Jurkat, Clone E6-1 (cell line): ENCODE data around the gene CCDC8.
"Not testable (repeated sequence)": the region's sequence is repeated elsewhere in the genome, so short reads cannot be mapped to it uniquely, and the experiment has no call there.

Experiments
- DNase-seq: peaks from one replicate; pipeline ENCODE4 v3.0.0-alpha.2; 2011; ENCODE audit warnings: low read depth, low spot score
- H3K4me3 ChIP-seq: 2 replicates; pipeline ENCODE4 v1.5.1; 2011; ENCODE audit warnings: mild to moderate bottlenecking, low read length, control low read depth, moderate library complexity

Gene CCDC8

DNA sequence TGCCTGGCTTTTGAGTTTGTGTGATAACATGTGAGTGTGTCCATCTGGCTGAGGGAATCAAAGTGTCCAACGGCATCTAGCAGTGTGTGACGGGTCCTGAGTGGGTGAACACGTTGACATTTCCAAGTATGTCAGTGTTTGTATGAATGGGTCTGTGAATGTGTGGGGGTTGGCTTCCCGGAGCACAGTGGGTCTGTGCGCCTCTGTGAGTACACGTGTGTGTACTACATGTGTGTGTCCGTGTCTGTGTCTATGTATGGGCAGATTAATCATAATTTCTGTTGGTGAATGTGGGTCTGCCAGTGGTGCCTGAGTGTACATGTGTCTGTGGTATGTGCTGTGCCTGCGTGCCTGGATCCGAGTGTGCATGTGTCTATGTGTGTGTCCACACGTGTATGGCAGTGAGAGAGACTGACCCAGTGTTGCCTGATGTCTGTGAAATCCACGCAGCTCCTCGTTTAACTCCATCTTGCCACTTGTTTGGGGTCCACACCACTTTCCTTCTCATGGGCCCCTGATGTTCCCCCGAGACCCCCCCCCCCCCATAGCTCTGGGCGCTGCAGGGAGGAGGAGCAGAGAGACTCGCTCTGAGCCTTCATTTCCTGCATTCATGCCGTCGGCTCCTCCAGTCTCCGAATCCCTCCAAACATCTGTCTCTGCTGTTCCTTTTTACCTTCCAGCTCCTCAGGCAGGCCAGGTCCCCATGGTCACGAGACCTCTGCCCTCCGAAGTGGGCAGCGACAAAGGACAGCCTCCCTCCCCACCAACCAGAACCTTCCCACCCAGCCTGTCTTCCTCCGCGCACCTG, 5.3 kb downstream of the CCDC8 start:
- no peak for DNase-seq
- H3K4me3 ChIP-seq: no peak overlapping the region

DNA sequence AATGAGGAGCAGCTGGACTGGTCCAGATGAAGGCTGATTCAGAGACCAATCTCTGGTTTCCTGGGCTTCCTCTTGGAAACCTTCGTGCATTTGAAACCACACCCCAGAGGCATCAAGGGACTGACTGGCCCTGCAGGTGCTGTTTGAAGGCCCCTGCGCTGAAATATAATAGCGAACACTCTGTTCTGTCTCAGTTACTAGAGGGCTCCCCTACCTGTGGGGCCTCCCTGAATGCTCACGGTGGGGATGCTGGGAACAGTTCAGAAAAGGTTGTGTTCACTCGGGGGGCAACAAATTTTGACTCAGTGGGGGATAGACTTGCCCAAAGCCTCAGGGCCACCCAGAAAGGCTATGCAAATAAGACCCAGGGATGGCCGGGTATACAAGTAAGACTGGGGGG, 6.4 kb downstream of the CCDC8 start:
- no peak overlapping the region for H3K4me3 ChIP-seq
- no peak for DNase-seq

DNA sequence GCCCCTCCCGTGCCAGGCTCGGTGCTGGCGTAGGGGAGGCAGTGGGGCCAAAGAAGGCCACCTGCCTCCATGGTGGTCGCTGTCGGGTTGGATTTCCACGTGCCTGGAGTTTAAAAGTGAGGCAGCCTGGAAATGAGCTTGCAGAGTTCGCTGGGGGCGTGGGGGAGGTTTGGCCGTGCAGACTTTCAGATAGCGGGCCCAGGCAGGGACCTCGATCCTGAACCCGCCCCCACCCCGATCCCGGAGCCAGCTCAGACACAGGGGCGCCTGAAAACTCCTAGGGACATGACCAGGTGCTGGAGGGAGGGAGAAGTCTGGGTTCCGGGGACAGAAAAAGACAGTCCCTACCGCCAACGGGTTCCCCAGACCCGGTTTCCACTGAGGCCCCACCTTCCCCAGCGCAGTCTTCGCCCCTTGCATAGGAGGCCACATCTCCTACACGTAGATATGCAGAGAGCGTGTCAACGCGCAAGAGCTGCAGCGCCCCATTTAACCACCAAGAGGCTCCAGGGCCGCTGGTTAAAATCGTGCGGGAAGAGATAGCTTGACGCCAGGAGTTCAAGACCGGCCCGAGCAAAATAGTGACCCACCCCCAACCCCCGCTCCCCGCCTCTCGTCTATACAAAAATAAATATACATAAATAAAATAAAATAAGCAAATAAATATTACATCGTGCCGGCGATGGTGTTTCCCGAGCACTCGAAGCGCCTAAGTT, 8.5 kb downstream of the CCDC8 start:
- no peak for DNase-seq
- no peak overlapping the region for H3K4me3 ChIP-seq

DNA sequence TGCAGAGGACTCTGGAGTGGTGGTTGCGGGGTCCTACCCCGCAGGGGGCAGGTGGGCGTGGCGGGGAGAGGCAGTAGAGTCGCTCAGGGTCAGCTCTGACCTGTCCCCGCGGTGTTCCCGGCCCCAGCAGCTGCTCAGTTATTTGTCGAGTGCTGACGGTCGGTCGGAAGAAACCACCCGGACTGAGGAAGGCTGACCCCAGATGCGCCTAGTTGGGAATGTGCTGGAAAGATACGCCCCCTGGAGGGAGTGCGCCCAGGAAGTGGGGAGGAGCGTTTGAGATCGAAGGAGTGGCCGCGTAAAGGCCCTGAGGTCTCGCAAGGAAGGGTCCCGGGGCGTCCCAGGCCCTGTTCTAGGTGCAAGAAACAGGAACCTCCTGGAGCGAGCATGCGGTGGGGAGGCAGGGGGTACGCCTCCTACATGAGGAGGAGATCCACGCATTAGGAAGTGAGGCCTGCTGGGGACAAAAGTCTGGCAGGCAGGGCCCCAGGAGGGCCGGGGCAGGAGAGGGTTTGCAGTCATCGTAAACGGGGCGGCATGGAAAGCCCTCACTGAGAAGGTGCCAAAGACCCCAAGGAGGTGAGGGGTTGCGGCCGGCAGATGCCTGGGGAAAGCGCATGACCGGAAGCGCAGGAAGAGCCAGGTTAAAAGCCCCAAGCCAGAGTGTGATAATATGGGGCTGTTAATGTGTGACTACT, 9.2 kb downstream of the CCDC8 start:
- DNase-seq: no peak
- no peak overlapping the region for H3K4me3 ChIP-seq

DNA sequence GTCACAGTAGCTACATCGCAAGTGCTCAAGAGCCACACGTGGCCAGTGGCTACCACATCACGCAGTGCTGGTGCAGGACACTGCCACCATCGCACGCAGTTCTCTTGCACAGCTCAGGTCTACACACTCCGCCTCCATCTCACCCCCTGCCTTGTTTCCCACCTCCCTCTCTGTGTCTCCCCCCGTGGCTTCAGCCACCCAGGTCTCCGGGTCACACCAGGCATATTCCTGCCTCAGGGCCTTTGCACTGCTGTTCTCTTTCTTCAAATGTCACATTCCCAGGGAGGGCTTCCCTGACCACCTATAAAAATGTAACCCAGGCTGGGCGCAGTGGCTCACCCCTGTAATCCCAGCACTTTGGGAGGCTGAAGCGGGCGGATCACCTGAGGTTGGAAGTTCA, 10.6 kb downstream of the CCDC8 start:
- no peak overlapping the region for H3K4me3 ChIP-seq
- DNase-seq: no peak

DNA sequence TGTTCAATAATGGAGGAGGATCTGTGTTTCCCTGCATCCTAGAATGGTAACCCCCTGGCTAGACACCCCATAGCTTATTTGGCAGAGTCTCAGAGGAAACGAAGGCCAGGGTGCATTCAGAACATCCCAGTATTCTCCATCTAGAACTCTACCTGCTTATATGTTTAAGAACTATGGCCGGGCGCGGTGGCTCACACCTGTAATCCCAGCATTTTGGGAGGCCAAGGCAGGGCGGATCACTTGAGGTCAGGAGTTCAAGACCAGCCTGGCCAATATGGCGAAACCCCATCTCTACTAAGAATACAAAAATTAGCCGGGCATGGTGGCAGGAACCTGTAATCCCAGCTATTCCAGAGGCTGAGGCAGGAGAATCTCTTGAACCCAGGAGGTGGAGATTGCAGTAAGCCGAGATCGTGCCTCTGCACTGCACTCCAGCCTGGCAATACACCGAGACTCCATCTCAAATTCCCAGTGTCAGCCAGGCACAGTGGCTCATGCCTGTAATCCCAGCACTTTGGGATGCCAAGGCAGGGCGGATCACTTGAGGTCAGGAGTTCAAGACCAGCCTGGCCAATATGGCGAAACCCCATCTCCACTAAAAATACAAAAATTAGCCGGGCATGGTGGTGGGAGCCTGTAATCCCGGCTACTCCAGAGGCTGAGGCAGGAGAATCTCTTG, 15.4 kb downstream of the CCDC8 start:
- DNase-seq, H3K4me3 ChIP-seq: not testable (repeated sequence)

DNA sequence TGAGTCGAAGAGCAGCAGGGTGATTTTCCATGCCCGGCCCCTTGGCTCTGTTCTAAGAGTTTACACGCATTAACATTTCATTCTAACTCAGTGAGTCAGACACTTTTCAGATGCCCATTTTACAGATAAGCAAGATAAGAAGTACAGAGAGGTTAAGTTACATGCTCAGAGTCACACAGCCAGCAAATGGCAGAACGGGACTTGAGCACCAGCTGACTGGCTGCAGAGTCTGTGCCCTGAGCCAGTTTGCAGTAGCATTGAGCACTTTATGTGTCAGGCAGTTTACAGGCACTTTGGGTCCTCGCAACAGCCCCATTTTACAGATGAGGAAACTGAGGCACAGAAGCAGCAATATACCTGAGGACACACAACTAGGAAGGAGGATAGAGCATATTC, 19.0 kb downstream of the CCDC8 start:
- no peak for DNase-seq
- no peak overlapping the region for H3K4me3 ChIP-seq

DNA sequence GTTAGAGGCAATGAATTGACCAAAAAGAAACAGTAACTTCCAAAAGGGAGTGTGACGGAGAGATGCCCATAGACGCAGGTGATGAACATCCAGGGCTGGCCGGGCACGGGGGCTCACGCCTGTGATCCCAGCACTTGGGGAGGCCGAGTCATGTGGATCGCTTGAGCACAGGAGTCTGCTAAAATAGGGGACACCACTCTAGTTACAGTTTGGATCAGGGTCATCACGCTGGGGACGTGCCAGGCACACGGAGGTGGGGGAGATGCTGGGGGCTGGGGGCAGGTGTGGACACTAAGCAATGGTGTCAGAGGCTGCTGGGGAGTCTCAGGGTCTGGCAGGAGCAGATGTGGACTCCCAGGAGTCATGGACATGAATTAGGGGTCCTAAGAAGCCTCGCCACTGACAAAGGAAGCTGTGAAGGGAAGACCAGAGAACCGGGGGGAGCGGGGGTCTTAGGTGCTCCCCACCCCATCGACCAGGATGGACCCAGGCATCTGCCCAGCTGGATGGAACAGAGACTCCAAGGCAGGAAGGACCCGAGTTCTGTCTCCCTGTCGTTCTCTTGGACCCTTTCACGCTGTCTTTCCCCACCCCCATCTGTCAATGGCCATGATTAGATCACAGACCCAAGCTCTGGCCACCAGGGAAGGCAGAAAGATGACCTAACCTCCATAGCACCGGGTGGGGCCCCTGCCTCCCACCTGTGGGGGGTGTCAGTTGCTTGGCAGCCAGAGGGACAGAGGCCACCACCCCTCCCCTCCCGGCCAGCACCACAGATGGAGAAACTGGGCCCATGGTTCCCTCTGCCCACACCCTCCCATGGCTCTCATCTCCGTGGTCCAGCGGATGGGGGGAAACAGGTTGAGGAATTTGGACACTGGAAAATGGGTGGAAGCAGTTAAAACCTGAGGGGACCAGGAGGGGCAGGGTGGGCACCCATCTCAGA, 19.6 kb downstream of the CCDC8 start:
- no peak overlapping the region for H3K4me3 ChIP-seq
- no peak for DNase-seq

DNA sequence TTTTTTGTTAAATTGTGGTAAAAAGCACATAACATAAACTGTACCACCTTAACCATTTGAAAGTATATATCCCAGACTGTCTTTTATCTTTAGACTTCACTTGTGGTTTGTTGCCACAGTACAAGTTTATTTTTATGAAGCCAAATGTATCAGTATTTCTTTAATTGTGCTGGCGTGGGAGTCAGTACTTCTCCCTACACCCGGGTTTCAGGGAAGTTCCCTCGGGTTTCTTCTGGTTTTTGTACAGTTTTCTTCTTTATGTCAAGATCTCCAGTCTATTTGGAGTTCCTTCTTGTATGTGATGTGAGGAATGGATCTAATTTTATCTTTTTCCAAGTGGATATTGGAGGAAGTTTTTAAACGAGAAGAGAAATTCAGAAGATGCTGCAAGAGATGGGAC, 20.5 kb downstream of the CCDC8 start:
- no peak for DNase-seq

DNA sequence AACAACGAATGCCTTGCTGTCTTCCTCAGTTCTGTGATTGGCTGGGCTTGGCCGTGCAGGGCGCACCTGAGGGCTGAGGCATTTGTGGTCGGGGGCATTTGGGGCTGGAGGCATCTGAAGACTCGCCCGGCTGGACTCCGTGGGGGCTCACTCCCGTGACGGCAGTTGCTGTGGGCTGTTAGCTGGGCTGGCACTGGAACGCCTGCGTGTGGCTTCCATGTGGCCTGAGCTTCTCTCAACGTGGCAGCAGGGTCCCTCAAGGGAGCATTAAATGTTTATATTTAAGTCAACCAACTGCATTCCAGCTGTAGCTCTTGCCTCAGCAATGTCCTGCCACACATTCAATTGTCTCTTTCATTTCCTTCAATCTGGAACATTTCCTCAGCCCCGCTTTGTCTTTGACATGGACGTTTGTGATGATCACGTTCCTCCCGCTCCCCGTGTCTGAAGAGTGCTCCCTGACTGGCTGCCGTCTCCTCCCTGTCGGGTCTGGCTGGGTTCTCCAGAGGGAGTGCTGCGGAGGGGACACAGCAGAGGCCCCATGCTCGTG, 21.0 kb downstream of the CCDC8 start:
- DNase-seq: no peak

More for the DNA sequence above, 20.5 kb downstream of the CCDC8 start:
- no peak overlapping the region for H3K4me3 ChIP-seq

DNA sequence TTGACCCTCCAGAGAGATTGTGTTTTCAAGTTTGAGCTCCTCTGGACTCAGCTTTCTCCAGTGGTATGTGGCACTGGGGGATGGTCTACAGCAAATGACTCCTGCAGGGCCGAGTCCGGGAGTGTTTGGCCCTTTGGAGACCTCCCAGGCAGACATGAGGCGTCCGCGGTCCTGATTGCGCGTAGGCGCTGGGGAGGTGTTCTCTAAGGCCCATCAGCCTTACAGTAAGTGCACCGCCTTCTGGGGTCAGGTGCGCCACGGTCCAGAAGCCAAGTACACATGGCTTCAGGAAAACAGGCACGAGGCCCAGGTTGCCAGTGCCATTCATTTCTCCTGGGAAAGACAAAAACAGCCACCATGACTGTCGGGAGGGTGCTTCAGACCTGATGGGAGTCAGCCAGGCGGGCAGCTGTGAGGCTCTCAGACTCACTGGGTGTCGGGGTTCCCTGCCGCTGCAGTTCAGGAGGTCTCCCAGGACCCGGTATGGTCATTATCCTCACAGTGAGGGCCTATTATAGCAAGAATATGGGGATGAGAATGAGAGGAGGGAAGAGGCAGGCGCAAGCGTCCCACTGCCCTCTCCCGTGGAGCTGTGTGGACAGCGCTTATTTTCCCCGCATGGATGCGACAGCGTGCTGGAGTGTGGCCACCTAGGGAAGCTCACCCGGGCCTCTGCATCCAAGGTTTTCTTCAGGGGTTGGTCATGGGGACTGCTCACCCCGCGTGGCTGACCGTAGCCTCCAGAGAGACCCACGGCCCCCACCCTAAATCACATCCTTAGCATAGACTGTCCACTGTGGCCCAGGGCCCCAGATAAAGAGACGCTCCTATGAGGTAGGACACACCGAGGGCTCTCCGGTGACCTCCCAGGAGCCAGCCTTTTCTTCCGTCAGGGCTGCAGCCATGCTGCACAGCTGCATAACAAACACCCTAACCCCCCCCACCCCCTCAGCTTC, 21.8 kb downstream of the CCDC8 start:
- H3K4me3 ChIP-seq: no peak overlapping the region

More for the DNA sequence above, 21.0 kb downstream of the CCDC8 start:
- no peak overlapping the region for H3K4me3 ChIP-seq

DNA sequence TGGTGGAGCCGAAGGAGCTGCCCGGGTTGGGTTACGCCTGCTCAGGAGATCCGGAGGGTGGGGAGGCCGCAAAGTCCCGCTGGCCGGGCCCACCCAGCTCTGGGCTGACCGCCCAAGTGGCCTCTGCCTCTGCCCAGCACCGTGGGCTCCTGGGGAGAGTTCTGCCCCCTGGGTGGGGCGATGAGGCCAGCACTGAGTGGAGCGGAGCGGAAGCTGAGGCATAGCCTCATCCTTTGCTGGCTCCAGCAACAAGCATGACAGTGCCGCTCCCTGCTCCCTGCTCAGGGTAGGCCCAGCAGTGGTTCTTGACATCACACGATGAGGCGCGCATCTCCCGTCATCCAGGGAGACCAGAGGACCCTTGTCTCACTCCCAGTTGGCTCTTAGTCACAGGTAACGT, 22.5 kb downstream of the CCDC8 start:
- no peak for DNase-seq

More for the DNA sequence above, 21.8 kb downstream of the CCDC8 start:
- DNase-seq: no peak

DNA sequence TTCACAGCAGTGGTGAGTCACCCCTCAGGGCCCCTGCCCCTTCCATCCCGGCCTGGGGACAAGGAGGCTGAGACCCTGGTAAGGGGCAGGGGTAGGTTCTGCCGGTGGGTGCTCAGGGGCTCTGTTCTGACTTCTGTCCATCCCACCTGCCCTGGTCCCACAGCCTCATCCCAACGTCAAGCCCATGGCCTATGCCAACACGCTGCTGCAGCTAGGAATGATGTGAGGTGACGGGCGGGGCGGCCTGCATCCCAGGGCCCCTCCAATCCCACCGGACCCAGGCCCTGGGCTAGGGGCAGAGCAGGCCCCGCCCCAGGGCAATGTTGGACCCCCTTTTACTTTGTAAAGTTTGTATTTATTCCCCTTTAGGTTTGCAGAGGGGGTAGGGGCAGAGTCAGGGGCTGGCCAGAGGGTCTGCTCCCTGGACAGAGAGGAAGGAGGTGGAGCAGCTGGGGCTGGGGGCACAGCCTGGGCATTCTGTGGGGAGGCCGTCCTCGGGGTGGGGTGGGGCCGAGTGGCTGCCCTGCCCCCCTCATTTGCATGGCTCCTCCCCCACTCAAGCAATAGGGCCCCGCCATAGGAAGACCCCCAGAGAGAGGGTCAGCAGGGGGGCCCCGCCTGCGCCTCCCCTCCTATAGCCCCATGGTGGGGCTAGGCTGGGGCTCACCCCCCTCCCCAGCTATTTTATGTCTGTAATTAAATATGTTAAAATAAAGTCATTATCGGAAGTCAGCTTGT, 23.1 kb downstream of the CCDC8 start:
- no peak for DNase-seq
- no peak overlapping the region for H3K4me3 ChIP-seq

More for the DNA sequence above, 22.5 kb downstream of the CCDC8 start:
- H3K4me3 ChIP-seq: no peak overlapping the region

DNA sequence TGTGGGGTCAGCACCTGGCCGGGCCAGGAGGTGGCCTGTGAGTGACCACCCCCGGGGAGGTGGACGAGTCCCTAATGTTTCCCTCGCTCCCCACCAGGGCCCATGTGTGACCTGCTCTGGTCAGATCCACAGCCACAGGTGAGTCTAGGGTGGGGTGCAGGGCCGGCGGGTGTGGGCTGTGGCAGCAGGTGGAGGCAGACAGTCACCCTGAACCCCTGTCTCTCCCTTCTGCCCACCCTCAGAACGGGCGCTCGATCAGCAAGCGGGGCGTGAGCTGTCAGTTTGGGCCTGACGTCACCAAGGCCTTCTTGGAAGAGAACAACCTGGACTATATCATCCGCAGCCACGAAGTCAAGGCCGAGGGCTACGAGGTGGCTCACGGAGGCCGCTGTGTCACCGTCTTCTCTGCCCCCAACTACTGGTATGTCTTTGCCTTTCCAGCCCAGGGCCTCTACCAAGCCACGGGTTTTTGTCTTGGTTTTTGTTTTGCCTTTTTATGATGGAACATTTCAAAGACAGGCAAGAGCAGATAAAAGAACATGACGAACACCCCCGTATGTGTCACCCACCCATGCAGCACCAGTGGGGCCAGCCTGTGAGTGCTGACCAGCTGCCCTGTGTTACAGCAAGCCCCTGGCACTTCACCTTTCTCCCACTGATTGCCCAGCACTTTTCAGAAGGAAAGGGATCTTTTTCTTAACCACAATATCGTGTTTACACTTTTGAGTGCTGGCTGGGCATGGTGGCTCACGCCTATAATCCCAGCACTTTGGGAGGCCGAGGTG, 24.9 kb downstream of the CCDC8 start:
- no peak overlapping the region for H3K4me3 ChIP-seq
- no peak for DNase-seq

DNA sequence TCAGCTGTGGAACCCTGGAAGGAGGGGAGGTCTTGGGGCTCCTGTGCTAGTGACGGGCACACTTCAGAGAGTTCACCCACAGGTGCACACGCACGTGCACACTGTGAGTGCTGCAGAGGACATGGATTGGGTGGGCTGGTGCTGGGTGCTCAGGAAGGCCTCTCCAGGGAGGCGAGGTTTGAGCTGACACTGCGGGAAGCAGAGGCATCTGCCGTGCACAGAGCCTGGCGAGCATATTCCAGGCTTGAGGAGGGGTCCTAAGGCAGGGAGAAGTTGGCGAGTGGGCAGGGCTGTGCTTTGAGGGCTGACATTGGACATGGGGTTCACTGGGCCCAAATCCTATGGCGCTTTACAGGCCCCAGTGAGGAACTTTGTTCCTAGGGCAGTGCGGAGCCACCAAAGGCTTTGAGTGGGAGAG, 25.6 kb downstream of the CCDC8 start:
- no peak overlapping the region for H3K4me3 ChIP-seq
- DNase-seq: no peak
